Thoracic aorta (tissue), 2 donors: Measurements from ENCODE around the gene RASGRF1. TPM values are rescaled to one million over a fixed set of nuclear protein-coding genes. Genes with fewer than 3 reads are reported as not detected.

Experiments
- ATAC-seq: fragments of 150-250 bp; one replicate; pipeline ENCODE4 v1.8.0; 2017; ENCODE audit warnings: low read depth; ENCODE audit not compliant: insufficient number of reproducible peaks, low FRiP score
- DNase-seq: peaks from one replicate; pipeline ENCODE4 v3.0.0-alpha.2; 2020; ENCODE audit warnings: low spot score
- H3K27ac ChIP-seq, 2 donors: fragments of 200-600 bp; sonication (generic); 1 replicate in 1 of 2; 2 replicates in 1 of 2; pipeline ENCODE4 v1.5.1; 2016; ENCODE audit warnings: mild to moderate bottlenecking in 2 of 2, moderate library complexity in 2 of 2
- H3K27me3 ChIP-seq: fragments of 200-600 bp; sonication (generic); replicated peaks from 2 replicates; pipeline ENCODE4 v1.6.0; 2016; ENCODE audit warnings: mild to moderate bottlenecking; ENCODE audit not compliant: insufficient read depth
- H3K36me3 ChIP-seq: fragments of 200-600 bp; sonication (generic); one replicate; pipeline ENCODE4 v1.5.1; 2016
- H3K4me1 ChIP-seq, 2 donors: fragments of 200-600 bp; sonication (generic); 1 replicate in 1 of 2; 2 replicates in 1 of 2; pipeline versions ENCODE4 v1.5.1 to v1.6.0; 2016; ENCODE audit warnings: low read depth in 2 of 2, mild to moderate bottlenecking in 1 of 2; ENCODE audit not compliant: control insufficient read depth in 1 of 2
- H3K4me3 ChIP-seq: fragments of 200-600 bp; sonication (generic); 2 replicates; pipeline ENCODE4 v1.5.1; 2016; ENCODE audit warnings: mild to moderate bottlenecking
- H3K9me3 ChIP-seq: fragments of 200-600 bp; sonication (generic); 2 replicates; pipeline ENCODE4 v1.5.1; 2016
- CTCF ChIP-seq: fragments of 200-600 bp; sonication (generic); IDR thresholded peaks from one replicate; pipeline ENCODE4 v1.5.1; 2019; ENCODE audit warnings: antibody characterized with exemption
- total RNA-seq, 2 donors: library from RNA; depleted of rRNA; stranded (reverse); fragments of >200 nt; gene quantifications; one replicate each; pipeline versions ENCODE4 v1.1.0 to v1.2.3, GENCODE V29; 2016

The RASGRF1 gene
- total RNA-seq, 2 donors from 2014 or later: not detected

- Histone ChIP-seq H3K36me3 (no peaks in the 10 kb centered on the region), H3K27ac (no peak overlapping the region), H3K27me3 (no peaks in the 10 kb centered on the region), H3K4me3 (no peak overlapping the region), H3K9me3 (no peaks in the 10 kb centered on the region), H3K4me1 (no peaks in the 10 kb centered on the region)
- ATAC-seq (no peak), DNase-seq (no peak)
- no peak for TF ChIP-seq CTCF
Measured at GRCh38 chr15:79049416-79049815, 41.2 kb downstream of the RASGRF1 start.

- H3K4me3 ChIP-seq: no peak overlapping the region
- TF ChIP-seq CTCF: no peak
- no peaks in the 10 kb centered on the region for H3K27me3 ChIP-seq
- ATAC-seq (no peak), DNase-seq (no peak)
- H3K9me3 ChIP-seq: peaks cover 6% of the 10 kb centered on the region
- no peak overlapping the region for H3K27ac ChIP-seq
- H3K4me1 ChIP-seq: no peaks in the 10 kb centered on the region
- no peaks in the 10 kb centered on the region for H3K36me3 ChIP-seq
Measured at GRCh38 chr15:79047676-79048439, 42.7 kb downstream of the RASGRF1 start.

- no peaks in the 10 kb centered on the region for H3K36me3 ChIP-seq
- no peaks in the 10 kb centered on the region for H3K4me1 ChIP-seq
- no peaks in the 10 kb centered on the region for H3K27me3 ChIP-seq
- ATAC-seq (no peak), DNase-seq (no peak)
- no peak for TF ChIP-seq CTCF
- H3K27ac ChIP-seq: no peak overlapping the region
- peaks cover 8% of the 10 kb centered on the region for H3K9me3 ChIP-seq
- no peak overlapping the region for H3K4me3 ChIP-seq
Measured at GRCh38 chr15:79046691-79047404, 43.7 kb downstream of the RASGRF1 start.

- no peak for TF ChIP-seq CTCF
- Histone ChIP-seq H3K9me3 (peaks cover 8% of the 10 kb centered on the region), H3K4me3 (no peak overlapping the region), H3K27ac (no peak overlapping the region), H3K4me1 (no peaks in the 10 kb centered on the region), H3K36me3 (no peaks in the 10 kb centered on the region), H3K27me3 (no peaks in the 10 kb centered on the region)
- ATAC-seq (no peak), DNase-seq (no peak)
Measured at GRCh38 chr15:79045041-79045440, 45.5 kb downstream of the RASGRF1 start.

- ATAC-seq (no peak), DNase-seq (no peak)
- TF ChIP-seq CTCF: no peak
- peaks cover 8% of the 10 kb centered on the region for H3K9me3 ChIP-seq
- no peaks in the 10 kb centered on the region for H3K36me3 ChIP-seq
- no peaks in the 10 kb centered on the region for H3K27me3 ChIP-seq
- H3K4me1 ChIP-seq: no peaks in the 10 kb centered on the region
- H3K4me3 ChIP-seq: no peak overlapping the region
- no peak overlapping the region for H3K27ac ChIP-seq
Measured at GRCh38 chr15:79042213-79042928, 48.2 kb downstream of the RASGRF1 start.
